GM18951 (cell line): ENCODE measurements around the gene DDAH2.
A peak's percentile ranks its signal among the peaks of the same experiment; 100 is the strongest.

Experiments
- POLR2A ChIP-seq: IDR thresholded peaks from 4 replicates; pipeline ENCODE4 v1.6.1; 2011; ENCODE audit warnings: mild to moderate bottlenecking; ENCODE audit not compliant: insufficient read length, insufficient read depth; ENCODE audit errors: extremely low read depth
- in situ Hi-C: fragments of 300-500 bp; cut with MboI; formaldehyde crosslinking; loops from one replicate; pipeline ENCODE4 v1.12.0; 2022; ENCODE audit warnings: low sequenced_read_pairs, mixed read lengths, inconsistent platforms; ENCODE audit not compliant: unreplicated experiment

Gene DDAH2

DNA sequence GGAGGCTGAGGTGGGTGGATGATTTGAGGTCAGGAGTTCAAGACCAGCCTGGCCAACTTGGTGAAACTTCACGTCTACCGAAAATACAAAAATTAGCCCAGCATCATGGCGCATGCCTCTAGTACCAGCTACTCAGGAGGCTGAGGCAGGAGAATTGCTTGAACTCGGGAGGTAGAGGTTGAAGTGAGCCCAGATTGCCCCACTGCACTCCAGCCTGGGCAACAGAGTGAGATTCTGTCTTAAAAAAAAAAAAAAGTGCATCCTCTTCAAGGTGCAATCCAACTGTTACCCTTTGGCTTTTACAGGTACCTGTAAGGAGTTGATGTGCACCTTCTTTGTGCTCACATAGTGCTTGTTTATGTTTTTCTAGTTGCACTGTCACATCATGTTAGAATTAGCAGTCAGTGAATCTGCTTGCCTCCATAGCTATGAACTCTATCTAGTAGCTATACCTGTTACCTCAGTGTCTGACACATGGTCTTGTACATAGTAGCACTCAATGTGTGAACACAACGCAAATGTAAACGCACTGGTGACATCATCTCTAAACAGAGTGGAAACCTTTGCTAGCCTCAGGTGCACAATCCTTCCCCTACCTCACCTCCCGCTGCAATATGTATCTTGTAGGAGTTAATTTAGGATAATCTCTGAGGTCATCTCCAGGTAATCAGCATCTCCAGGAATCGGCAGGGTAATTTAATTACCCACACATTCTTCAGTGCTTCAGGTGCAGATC, 20.4 kb upstream of the DDAH2 start:
- in situ Hi-C loops: no loop called here
- TF ChIP-seq POLR2A: no peak

- in situ Hi-C loops: no loop called here
- TF ChIP-seq POLR2A: no peak
Measured at GRCh38 chr6:31744422-31744821, 15.3 kb upstream of the DDAH2 start.

GRCh38 chr6:31742894-31743293, 13.8 kb upstream of the DDAH2 start:
- in situ Hi-C loops: no loop called here
- TF ChIP-seq POLR2A: no peak

GRCh38 chr6:31741815-31742214, 12.7 kb upstream of the DDAH2 start:
- in situ Hi-C loops: no loop called here
- no peak for TF ChIP-seq POLR2A

- in situ Hi-C loops: no loop called here
- TF ChIP-seq POLR2A: no peak
Measured at GRCh38 chr6:31740397-31741223, 11.5 kb upstream of the DDAH2 start.

GRCh38 chr6:31739639-31740396, 10.7 kb upstream of the DDAH2 start, which contains the start of gene MSH5:
Gene MSH5, plus strand, starts transcription at chr6:31740005. Its CDS starts 462 bp downstream, at chr6:31740467.
- in situ Hi-C loops: no loop called here
- peak; percentile 65 for TF ChIP-seq POLR2A

DNA sequence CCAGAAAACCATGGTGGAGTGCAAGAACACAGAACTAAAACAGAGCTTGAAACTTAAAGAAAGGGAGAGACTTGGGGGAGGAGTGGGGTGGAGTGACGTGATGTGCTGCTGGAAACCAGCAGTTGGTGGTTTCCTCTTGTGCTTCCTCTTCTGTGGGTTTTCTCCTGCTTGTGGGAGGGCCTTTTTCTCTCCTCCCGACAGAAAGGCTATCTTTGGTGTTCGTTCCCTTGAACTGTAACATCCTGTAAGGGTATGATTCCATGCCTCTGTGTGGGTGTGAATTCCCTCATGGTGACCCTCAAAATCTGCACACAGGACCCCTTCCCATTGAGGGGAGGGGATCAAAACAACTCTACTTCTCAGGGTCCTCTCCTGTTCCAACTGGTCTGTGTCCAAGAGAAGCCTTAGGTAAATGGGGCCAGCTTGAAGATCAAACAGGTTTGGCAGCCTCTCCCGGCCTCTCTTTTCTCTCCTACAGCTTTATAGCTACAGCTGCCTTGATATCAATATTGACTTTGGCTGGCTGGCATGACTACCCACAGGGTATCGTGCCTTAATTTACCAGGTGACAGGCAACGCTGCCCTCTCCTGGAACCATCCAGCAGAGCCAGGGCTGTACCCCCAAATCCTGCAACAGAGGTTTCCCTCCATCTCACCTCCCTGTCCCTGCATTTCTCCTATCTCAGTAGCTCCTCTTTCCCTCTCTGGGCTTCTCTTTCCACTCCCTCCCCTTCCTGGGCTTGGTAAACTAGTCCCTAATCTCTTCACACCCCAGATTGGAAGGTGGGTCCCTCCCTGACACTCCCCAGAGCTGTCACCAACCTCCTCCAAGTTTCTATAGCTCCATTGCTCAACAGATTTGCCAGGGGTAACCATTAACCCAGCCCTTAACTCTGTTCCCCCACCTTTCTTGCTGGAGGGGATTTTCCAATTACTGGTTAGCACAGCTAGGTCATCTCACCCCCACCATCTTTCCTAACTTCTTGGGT, 9.2 kb upstream of the DDAH2 start:
- TF ChIP-seq POLR2A: peak; percentile 63
- in situ Hi-C loops: no loop called here

GRCh38 chr6:31737315-31737990, 8.4 kb upstream of the DDAH2 start:
- no peak for TF ChIP-seq POLR2A
- in situ Hi-C loops: no loop called here

DNA sequence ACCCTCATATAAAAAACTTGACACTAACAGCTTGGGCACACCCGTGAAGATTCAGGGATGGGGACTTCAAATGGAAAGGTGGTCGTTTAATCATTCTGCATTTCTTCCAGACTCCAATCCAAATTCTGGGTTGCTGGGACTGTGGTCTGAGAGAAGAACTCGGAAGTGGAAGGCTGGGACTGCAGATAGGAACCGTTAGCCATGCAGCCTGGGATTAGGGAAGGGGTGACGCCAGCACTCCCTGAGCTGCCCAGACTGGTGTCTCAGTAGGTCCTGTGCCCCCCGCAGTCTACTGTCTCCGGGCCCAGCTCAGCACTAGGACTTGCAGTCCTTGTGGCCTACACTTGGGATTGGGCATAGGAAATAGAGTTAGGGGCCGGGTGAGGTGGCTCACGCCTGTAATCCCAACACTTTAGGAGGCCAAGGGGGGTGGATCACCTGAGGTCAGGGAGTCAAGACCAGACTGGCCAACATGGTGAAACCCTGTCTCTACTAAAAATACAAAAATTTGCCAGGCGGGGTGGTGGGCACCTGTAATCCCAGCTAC, 7.7 kb upstream of the DDAH2 start:
- TF ChIP-seq POLR2A: no peak
- in situ Hi-C loops: no loop called here

- peak; percentile 93 for TF ChIP-seq POLR2A
- in situ Hi-C loops: no loop called here
Measured at GRCh38 chr6:31736021-31736767, 7.1 kb upstream of the DDAH2 start, which contains the start of gene CLIC1. Gene CLIC1, minus strand, starts transcription at chr6:31736530. Its CDS starts 230 bp downstream, at chr6:31736300.
